Parathyroid adenoma (tissue), 2 donors: ENCODE measurements around the gene BCAP31.
"Not testable (repeated sequence)": the region's sequence is repeated elsewhere in the genome, so short reads cannot be mapped to it uniquely, and the experiment has no call there.

ENCODE experiments used
- H2AFZ ChIP-seq: fragments of 300-600 bp; sonication (generic); one replicate; pipeline ENCODE4 v1.7.0; 2017; ENCODE audit warnings: antibody characterized with exemption, mild to moderate bottlenecking
- H3K27ac ChIP-seq: fragments of 300-600 bp; sonication (generic); one replicate; pipeline ENCODE4 v1.7.0; 2017
- H3K27me3 ChIP-seq: fragments of 300-600 bp; sonication (generic); one replicate; pipeline ENCODE4 v1.7.0; 2017; ENCODE audit warnings: low read length; ENCODE audit not compliant: control insufficient read depth, insufficient read depth
- H3K36me3 ChIP-seq: fragments of 300-600 bp; sonication (generic); one replicate; pipeline ENCODE4 v1.7.0; 2017; ENCODE audit warnings: low read length; ENCODE audit not compliant: control insufficient read depth, insufficient read depth
- H3K4me1 ChIP-seq: fragments of 300-600 bp; sonication (generic); one replicate; pipeline ENCODE4 v1.7.0; 2017; ENCODE audit warnings: control low read depth
- H3K4me2 ChIP-seq: fragments of 300-600 bp; sonication (generic); one replicate; pipeline ENCODE4 v1.7.0; 2017; ENCODE audit warnings: low read length
- H3K4me3 ChIP-seq: fragments of 300-600 bp; sonication (generic); one replicate; pipeline ENCODE4 v1.7.0; 2017; ENCODE audit warnings: low read depth, low read length
- H3K79me2 ChIP-seq: fragments of 300-600 bp; sonication (generic); one replicate; pipeline ENCODE4 v1.7.0; 2017; ENCODE audit warnings: control low read depth
- H3K9ac ChIP-seq: fragments of 300-600 bp; sonication (generic); one replicate; pipeline ENCODE4 v1.7.0; 2017; ENCODE audit warnings: mild to moderate bottlenecking
- H3K9me3 ChIP-seq: fragments of 300-600 bp; sonication (generic); one replicate; pipeline ENCODE4 v1.7.0; 2017; ENCODE audit warnings: low read length; ENCODE audit not compliant: control insufficient read depth
- TF ChIP-seq, protein P1 (sequence below): fragments of 300-600 bp; sonication (generic); IDR thresholded peaks from one replicate; pipeline ENCODE4 v1.7.0; 2017; ENCODE audit warnings: antibody characterized with exemption, mild to moderate bottlenecking
- donor health status: primary hyperparathyroidism.

Gene BCAP31

DNA sequence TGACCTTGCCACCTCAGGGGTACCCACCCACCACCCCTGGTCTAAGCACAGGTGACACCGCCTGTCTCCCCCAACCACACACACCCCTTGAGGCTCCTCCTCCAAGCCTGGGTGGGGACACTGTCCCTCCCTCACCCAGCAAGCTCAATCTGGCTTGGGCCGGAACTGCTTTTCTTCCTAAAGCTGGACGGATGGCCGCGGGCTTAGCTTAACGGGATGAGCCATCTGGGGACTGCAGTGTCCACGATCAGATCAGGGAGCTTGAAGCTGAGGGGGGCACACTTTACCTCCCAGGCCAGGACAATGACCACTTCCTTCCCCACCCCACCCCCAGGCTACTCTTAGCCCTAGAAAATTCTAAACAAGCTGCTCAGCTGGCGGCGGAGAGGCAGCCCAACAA lies 37.5 kb downstream of the BCAP31 start:
- H3K36me3 ChIP-seq: no peaks in the 10 kb centered on the region
- no peak overlapping the region for H3K9ac ChIP-seq
- no peaks in the 10 kb centered on the region for H3K27me3 ChIP-seq

DNA sequence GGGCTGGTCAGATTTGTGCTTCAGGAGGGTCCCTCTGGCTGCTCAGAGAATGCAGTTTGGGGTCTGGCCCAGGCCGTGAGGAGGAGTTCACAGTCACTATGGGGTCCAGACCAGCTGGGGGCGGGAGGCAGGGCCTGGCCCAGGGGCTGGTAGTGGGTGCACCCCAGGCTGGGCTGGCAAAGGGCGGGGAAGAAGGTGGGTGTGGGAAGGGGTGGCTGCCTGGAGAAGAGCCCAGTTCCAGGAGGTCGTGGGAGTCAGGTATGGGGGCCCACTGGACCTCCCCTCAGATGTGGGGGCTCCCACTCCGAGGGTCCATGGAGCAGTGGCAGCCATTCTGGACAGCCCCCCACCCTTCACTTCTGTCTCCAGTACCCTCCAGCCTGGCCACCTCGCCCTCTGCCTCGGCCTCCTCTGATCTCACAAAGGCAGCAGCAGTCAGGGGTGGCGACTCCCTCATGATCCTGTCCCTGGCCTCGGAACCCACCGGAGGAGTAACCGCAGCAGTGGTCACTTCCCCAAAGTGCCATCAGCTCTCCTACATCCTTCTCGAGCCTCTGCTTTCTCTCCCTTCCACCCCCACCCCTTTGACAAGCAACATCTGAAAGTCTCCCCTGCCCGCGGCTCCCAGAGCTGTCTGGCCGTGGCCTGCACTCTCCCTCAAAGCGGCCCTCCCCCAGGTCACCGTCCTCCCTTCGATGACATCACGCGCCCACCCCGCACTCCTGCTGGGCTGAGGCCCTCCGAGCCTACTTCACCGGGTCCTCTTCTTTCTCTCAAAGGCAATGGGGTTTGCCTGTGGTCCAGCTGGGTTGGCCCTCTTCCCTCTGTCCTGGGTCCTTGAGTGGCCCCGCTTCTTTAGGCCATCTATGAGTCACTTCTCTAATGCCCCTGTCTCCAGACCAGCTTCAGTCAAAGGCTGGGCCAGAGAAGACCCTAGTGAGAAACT lies 38.2 kb downstream of the BCAP31 start:
- no peak overlapping the region for H2AFZ ChIP-seq
- no peaks in the 10 kb centered on the region for H3K79me2 ChIP-seq
- H3K4me1 ChIP-seq: no peaks in the 10 kb centered on the region
- no peak overlapping the region for H3K27ac ChIP-seq
- no peaks in the 10 kb centered on the region for H3K9me3 ChIP-seq
- no peak overlapping the region for H3K4me3 ChIP-seq
- TF ChIP-seq, protein P1, sequence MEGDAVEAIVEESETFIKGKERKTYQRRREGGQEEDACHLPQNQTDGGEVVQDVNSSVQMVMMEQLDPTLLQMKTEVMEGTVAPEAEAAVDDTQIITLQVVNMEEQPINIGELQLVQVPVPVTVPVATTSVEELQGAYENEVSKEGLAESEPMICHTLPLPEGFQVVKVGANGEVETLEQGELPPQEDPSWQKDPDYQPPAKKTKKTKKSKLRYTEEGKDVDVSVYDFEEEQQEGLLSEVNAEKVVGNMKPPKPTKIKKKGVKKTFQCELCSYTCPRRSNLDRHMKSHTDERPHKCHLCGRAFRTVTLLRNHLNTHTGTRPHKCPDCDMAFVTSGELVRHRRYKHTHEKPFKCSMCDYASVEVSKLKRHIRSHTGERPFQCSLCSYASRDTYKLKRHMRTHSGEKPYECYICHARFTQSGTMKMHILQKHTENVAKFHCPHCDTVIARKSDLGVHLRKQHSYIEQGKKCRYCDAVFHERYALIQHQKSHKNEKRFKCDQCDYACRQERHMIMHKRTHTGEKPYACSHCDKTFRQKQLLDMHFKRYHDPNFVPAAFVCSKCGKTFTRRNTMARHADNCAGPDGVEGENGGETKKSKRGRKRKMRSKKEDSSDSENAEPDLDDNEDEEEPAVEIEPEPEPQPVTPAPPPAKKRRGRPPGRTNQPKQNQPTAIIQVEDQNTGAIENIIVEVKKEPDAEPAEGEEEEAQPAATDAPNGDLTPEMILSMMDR: no peak
- no peaks in the 10 kb centered on the region for H3K27me3 ChIP-seq
- H3K9ac ChIP-seq: no peak overlapping the region
- no peak overlapping the region for H3K4me2 ChIP-seq
- no peaks in the 10 kb centered on the region for H3K36me3 ChIP-seq

More for the DNA sequence above, 37.5 kb downstream of the BCAP31 start:
- no peaks in the 10 kb centered on the region for H3K79me2 ChIP-seq
- no peaks in the 10 kb centered on the region for H3K4me1 ChIP-seq
- TF ChIP-seq, protein P1: no peak
- H2AFZ ChIP-seq: no peak overlapping the region
- H3K4me3 ChIP-seq: no peak overlapping the region
- no peak overlapping the region for H3K27ac ChIP-seq
- H3K9me3 ChIP-seq: no peaks in the 10 kb centered on the region
- H3K4me2 ChIP-seq: no peak overlapping the region

DNA sequence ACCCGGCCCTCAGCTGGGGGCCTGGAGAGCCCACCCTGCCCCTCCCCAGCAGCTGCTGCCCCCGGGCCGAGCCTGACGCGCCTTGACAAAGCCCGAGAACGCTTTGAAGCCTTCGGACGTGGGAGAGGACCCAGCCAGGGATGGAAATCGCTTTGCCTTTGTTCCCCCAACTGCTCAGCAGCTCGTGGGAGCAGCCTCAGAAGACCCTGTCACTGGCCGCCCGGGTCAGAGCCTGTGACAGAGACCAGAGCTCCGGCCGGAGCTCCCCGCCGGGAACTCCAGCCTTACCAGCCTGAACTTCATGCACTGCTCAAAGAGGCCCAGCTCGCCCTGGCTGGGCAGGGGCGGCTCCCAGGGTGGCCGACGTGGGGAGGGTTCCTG lies 39.0 kb downstream of the BCAP31 start:
- Histone ChIP-seq H3K27ac (no peak overlapping the region), H3K4me1 (no peaks in the 10 kb centered on the region), H3K36me3 (no peaks in the 10 kb centered on the region), H3K79me2 (no peaks in the 10 kb centered on the region), H3K4me3 (no peak overlapping the region), H3K9ac (no peak overlapping the region), H3K4me2 (no peak overlapping the region), H2AFZ (no peak overlapping the region), H3K9me3 (no peaks in the 10 kb centered on the region), H3K27me3 (no peaks in the 10 kb centered on the region)
- TF ChIP-seq, protein P1: no peak

DNA sequence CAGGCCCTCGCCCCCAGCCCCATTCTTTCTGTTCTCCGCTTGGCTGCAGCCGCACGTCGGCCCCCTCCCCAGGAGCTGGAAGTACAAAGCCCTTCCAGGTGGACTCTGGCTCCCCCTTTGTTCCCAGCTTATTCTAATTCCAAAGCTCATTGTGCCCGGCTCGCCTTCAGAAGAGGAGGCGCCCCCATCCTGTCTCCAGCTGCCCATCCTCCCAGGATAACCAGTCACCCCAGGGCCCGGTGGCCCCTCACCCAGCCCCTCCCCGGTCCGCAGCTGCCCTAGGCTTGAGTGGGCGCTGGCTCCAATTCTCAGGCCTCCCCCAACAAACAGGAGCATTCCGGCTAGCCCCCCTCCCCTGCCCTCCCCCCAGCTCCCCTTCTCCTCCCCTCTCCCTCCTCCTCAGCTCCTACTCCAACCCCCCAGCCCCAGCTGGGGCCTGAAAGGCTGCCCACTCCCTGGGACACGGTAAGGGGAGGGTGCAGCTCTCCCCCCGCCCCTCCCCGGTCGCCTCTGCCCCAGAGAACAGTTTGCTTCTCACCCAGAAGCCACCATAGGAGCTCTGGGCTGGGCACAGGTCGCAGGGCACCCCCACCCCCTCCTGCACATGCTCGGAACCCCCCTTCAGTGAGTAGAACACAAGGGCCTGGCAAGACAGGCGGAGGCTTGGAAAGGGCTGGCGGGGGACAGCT lies 39.6 kb downstream of the BCAP31 start:
- TF ChIP-seq, protein P1: no peak
- Histone ChIP-seq H3K27me3 (no peaks in the 10 kb centered on the region), H3K79me2 (no peaks in the 10 kb centered on the region), H3K27ac (no peak overlapping the region), H3K4me2 (no peak overlapping the region), H3K4me3 (no peak overlapping the region), H2AFZ (no peak overlapping the region), H3K9me3 (no peaks in the 10 kb centered on the region), H3K4me1 (no peaks in the 10 kb centered on the region), H3K9ac (no peak overlapping the region), H3K36me3 (no peaks in the 10 kb centered on the region)

DNA sequence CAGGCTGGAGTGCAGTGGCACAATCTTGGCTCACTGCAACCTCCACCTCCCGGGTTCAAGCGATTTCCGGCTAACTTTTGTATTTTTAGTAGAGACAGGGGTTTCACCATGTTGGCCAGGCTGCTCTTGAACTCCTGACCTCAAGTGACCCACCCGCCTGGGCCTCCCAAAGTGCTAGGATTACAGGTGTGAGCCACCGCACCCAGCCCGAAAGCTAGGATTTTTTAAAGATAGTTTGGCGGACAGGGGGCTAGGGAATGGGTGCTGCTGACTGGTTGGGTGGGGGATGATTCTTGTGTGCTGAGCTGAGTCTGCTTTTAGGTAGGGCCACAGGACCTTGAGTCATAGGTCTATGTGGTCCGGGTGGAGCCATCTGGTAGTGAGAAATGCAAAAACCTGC lies 40.7 kb downstream of the BCAP31 start:
- not testable (repeated sequence) for H3K27me3 ChIP-seq, H3K4me2 ChIP-seq, H3K36me3 ChIP-seq, H3K9ac ChIP-seq, H3K79me2 ChIP-seq, H3K4me3 ChIP-seq, H3K4me1 ChIP-seq, H3K27ac ChIP-seq, H3K9me3 ChIP-seq, H2AFZ ChIP-seq
